Left kidney (tissue), 8 donors: Measurements from ENCODE around the gene KLHL20. TPM values are rescaled to one million over a fixed set of nuclear protein-coding genes. Genes with fewer than 3 reads are reported as not detected.
"Not testable (repeated sequence)": the region's sequence is repeated elsewhere in the genome, so short reads cannot be mapped to it uniquely, and the experiment has no call there.

Experiments
- DNase-seq: peaks from one replicate; pipeline ENCODE4 v3.0.0-alpha.2; 2013
- long read RNA-seq, 8 donors: transcript quantifications; one replicate each; lab custom pipeline, GENCODE V29; 2026
- polyA plus RNA-seq: library from polyadenylated mRNA; unstranded; fragments of 120-200 nt; gene quantifications from one replicate; pipeline ENCODE4 v1.2.1, GENCODE V29; 2013; ENCODE audit not compliant: insufficient read length

Gene KLHL20, protein sequence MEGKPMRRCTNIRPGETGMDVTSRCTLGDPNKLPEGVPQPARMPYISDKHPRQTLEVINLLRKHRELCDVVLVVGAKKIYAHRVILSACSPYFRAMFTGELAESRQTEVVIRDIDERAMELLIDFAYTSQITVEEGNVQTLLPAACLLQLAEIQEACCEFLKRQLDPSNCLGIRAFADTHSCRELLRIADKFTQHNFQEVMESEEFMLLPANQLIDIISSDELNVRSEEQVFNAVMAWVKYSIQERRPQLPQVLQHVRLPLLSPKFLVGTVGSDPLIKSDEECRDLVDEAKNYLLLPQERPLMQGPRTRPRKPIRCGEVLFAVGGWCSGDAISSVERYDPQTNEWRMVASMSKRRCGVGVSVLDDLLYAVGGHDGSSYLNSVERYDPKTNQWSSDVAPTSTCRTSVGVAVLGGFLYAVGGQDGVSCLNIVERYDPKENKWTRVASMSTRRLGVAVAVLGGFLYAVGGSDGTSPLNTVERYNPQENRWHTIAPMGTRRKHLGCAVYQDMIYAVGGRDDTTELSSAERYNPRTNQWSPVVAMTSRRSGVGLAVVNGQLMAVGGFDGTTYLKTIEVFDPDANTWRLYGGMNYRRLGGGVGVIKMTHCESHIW
- polyA plus RNA-seq: 23.7 TPM
- long read RNA-seq, donor 1, partial matches to known transcripts: 9 of 10 reads
- long read RNA-seq, donor 1, other reads (novel, unspliced or antisense): 0 of 10 reads
- long read RNA-seq, donor 2, transcript KLHL20-201 (12 exons, 3,421 nt): major isoform, 5 of 806 reads
- long read RNA-seq, donor 2, partial matches to known transcripts: 188 of 806 reads
- long read RNA-seq, donor 2, other reads (novel, unspliced or antisense): 612 of 806 reads
- long read RNA-seq, donor 3, partial matches to known transcripts: 0 of 4 reads
- long read RNA-seq, donor 3, other reads (novel, unspliced or antisense): 0 of 4 reads
- long read RNA-seq, donor 4: 0 reads
- long read RNA-seq, donor 5, transcript KLHL20-201 (12 exons, 3,421 nt): major isoform, 6 of 6 reads
- long read RNA-seq, donor 5, partial matches to known transcripts: 0 of 6 reads
- long read RNA-seq, donor 5, other reads (novel, unspliced or antisense): 0 of 6 reads
- long read RNA-seq, donor 6, partial matches to known transcripts: 523 of 1,133 reads
- long read RNA-seq, donor 6, other reads (novel, unspliced or antisense): 609 of 1,133 reads
- long read RNA-seq, donor 7, partial matches to known transcripts: 8 of 10 reads
- long read RNA-seq, donor 7, other reads (novel, unspliced or antisense): 0 of 10 reads
- long read RNA-seq, donor 8, partial matches to known transcripts: 0 of 1 reads
- long read RNA-seq, donor 8, other reads (novel, unspliced or antisense): 0 of 1 reads

DNA sequence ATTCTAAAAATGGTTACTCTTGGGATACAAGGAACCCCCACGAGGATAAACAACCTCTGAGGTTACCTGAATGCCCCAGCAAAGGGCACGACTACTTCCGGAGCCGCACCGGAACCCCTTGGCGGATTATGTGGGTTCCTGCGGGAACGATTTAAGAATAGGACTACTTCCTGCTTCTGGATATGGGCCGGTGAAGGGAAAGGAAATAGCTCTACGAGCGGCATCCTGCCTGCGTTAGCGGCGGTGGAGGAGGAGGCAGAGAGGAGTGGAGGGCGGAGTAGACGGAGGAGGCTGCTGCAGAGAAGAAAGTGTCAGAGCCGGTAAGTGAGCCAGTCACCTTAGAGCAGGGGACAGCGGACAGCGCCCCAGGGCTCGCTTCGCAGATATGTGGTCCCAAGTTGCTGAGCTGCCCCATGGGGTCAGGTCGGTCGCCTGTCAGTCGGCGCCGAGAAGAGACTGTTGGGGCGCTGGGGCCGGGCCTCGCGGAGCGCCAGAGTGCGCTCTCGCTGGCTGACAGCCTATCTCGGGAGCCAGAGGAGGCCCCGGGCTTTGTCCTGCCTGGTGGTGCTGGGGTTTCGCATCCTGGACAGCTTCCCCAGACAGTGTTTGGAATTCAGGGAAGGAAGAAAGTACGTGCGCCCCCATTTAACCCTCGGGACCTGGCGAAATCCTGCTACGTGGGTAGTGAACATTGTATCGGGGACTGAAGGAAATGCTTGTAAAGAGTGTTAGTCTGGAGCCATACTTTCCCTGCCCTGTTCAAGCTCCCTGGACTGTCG, at the start of gene KLHL20:
Gene KLHL20, plus strand, starts transcription at position 223 of the 779 bp plus-strand sequence. CDS start 1,063 bp downstream, outside the sequence.
- DNase-seq: peak; percentile 88

DNA sequence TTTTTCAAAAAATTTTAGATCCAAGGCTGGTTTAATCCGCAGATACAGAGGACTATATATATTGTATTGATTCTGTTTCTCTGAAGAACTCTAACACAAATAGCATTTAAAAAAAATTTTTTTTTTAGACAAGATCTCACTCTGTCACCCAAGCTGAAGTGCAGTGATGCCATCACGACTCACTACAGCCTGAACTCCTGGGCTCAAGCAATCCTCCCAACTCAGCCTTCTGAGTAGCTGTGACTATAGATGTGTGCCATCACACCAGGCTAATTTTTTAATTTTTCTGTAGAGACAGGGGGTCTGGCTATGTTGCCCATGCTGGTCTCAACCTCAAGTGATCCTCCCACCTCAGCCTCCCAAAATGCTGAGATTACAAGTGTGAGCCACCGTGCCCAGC, 48.1 kb upstream of the KLHL20 start:
- DNase-seq: no peak

DNA sequence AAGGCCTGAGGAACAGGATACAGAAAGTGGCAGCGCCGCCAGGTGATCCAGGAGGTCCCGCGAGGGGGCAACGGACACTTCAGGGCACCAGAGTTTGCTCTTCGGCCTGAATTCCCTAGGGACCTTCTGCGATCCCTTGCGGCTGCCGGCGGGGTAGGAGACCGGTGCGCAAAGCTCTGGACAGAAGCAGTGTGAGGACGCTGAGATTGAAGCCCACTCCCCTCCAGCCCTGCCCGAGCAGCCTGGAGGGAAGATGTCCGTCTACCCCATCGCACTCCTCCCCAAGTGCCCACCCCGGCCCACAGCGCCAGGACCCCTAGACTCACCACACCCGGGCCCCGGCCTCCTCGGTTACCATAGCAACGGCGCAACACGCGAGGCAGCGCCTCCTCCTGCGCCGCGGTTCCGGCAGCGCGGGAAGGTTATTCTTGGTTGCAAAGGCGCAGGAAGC, 45.3 kb upstream of the KLHL20 start, which contains the start of gene ANKRD45:
Gene ANKRD45, minus strand, starts transcription at position 361 of the 451 bp plus-strand sequence. CDS start 10,433 bp downstream, outside the sequence.
- DNase-seq: peak; percentile 80

DNA sequence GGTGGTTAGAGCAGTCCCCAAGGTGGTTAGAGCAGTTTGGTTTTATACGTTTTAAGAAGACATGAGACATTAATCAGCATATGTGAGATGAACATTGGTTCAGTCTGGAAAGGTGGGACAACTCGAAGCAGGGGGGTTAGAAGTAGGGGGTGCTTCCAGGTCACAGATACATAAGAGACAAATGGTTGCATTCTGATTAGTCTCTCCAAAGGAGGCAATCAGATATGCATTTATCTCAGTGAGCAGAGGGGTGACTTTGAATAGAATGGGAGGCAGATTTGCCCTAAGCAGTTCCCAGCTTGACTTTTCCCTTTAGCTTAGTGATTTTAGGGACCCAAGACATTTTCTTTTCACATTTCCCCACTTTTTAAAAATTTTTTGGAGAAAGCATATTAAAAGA, 40.3 kb upstream of the KLHL20 start:
- not testable (repeated sequence) for DNase-seq

DNA sequence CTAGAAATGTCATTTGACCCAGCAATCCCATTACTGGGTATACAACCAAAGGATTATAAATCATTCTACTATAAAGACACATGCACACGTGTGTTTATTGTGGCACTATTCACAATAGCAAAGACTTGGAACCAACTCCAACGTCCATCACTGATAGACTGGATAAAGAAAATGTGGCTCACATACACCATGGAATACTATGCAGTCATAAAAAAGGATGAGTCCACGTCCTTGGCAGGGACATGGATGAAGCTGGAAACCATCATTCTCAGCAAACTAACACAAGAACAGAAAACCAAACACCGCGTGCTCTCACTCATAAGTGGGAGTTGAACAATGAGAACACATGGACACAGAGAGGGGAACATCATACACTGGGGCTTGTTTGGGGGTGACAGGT, 34.6 kb upstream of the KLHL20 start:
- DNase-seq: not testable (repeated sequence)

DNA sequence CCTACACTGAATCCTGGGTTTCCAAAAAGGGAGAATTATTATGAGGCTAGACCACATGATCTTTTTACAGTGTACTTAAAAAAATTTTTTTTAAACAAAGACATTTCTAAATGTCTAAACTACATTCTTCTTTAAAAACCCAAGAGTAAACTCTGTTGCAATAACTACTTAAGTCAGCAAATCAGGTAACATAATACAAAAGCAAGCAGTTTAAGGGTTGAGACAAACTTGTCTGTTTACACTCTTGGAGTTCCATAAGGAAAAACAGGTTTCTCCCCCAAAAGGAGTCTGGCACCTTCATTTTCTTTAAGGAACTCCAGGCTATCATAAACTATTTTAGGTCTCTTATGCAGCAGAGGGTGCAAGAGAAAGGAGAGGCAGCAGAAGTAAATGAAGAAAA, 32.6 kb upstream of the KLHL20 start:
- DNase-seq: no peak

DNA sequence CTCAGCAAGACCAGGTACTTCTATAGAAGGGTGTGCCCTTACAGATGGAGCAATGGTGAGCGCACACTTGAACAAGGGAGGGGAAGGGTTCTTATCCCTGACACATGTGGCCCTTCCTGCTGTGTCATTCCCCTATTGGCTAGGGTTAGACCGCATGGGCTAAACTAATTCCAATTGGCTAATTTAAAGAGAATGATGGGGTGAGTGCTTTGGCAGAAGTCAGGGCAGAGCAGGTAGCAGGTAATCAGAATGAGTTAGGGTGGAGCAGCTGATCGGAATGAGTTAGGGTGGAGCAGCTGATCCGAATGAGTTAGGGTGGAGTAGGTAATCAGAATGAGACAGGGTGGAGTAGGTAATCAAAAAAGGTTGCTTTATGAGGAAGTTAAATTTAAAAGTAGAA, 30.9 kb upstream of the KLHL20 start:
- not testable (repeated sequence) for DNase-seq

DNA sequence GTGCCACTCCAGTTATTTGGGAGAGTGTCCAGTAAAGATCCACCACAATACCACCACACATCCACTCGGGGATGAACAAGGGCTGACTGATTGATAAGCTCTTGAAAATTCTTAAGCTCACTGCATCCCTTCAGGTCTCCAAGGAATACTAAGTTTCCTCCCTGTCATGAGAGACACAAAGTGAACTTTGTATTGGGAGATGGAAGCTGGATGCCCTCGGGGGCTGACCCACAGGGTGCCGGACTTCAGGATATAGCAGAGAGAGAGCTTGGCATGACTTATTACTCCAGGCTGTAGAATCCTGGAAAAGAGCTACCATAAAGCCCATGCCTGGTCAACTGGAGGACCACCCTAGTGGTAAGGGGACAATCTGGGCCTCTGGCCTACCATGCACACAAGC, 29.7 kb upstream of the KLHL20 start:
- not testable (repeated sequence) for DNase-seq

DNA sequence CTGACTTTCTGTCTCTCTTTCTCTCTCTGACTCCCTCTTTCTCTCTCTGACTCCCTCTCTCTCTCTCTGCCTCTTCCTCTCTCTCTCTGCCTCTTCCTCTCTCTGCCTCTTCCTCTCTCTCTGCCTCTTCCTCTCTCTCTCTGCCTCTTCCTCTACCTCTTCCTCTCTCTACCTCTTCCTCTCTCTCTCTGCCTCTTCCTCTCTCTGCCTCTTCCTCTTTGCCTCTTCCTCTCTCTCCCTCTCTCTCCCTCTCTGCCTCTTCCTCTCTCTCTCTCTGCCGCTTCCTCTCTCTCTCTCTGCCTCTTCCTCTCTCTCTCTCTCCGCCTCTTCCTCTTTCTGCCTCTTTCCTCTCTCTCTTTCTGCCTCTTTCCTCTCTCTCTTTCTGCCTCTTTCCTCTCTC, 26.5 kb upstream of the KLHL20 start:
- DNase-seq: no peak

DNA sequence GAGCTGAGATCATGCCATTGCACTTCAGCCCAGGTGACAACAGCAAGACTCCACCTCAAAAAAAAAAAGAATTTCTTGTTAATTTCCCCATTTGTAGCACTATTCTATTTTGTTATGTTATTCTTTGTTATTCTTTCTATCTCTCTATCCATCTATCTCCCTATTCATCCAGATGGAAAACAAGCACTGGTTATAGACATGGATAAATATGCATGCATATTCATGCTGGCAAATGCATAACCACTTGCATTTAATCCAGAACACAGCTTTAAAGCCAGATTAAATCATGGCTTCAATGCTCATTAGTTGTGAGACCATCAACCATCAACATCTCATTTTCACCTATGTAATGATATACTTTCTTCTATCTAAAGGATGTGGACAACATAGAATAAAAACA, 21.5 kb upstream of the KLHL20 start:
- no peak for DNase-seq

DNA sequence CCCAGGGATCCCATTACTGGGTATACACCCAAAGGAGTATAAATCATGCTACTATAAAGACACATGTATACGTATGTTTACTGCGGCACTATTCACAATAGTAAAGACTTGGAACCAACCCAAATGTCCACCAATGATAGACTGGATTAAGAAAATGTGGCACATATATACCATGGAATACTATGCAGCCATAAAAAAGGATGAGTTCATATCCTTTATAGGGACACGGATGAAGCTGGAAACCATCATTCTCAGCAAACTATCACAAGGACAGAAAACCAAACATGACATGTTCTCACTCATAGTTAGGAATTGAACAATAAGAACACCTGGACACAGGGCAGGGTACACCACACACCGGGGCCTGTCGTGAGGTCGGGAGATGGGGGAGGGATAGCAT, 13.5 kb upstream of the KLHL20 start:
- DNase-seq: not testable (repeated sequence)

DNA sequence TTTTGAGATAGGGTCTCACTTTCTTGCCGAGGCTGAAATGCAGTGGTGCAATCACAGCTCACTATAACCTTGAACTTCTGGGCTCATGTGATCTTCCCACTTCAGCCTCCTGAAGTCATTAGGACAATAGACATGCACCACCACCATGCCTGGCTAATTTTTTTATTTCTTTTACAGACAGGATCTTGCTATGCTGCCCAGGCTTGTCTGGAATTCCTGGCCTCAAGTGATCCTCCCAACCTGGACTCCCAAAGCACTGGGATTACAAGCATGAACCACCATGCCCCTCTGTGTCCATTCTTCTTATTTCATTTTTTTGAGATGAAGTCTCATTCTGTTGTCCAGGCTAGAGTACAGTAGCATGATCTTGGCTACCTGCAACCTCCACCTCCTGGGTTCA, 12.0 kb upstream of the KLHL20 start:
- no peak for DNase-seq

DNA sequence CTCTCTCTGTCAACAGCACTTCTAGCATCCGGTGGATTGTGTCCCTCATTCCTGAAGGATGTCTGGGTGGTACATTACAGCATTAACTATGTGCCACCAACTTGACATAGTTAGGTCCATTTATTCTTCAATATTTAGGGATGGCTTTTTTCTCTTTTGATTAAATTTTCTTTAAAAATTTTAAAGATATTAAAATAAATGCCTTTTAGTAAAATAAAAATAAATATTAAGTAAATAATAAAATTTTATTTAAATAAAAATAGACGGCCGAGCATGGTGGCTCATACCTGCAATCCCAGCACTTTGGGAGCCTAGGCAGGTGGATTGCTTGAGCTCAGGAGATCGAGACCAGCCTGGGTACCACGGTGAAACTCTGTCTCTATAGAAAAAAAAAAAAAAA, 9.7 kb upstream of the KLHL20 start:
- DNase-seq: no peak

DNA sequence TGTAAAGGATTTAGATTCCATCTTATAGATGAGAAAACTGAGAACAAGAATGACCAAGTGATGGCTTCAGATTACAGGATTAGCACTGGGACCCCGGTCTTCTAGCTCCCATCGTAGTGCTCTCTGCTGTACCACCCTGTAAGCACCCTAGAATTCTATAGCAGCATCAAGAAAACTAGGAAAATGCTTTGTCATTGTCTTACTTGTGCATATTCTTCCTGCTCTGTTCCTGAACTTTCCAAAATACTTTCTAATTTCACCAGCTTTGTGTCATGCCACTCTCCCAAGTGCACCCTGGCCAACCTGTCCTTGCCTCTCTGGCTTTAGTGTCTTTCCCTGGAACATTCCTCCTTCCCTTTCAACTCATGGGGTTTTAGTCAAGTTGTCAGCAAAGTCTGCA, 6.0 kb upstream of the KLHL20 start:
- no peak for DNase-seq

DNA sequence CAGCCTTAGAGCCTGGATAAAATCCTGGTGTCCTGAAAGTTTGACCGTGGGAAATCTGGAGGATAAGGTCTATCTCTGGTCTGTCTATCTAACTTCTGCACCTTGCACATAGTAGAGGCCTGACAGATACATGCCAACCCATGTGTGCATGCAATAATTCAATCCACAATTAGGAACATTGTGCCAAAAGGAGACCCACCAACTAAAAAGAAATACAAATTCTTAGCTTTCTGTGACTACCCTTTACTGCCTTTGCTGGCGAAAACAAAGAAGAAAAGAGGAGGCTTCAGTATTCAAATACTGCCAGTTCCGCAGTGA, 381 bp upstream of the KLHL20 start:
- no peak for DNase-seq

DNA sequence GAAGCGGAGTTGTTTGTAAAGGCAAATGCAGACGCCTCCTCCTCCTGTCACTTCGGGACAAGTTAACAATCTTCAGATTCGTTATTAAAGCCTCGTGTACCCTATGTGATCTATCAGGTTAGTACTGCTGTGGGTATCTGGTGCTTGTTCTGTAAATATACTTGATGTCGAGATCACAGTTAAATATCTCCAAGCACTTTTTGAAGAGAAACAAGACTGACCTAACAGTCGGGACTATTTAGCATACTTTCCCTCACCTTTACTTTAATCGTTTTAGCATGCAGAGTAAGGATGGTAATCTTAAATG, 710 bp downstream of the KLHL20 start:
- DNase-seq: no peak

DNA sequence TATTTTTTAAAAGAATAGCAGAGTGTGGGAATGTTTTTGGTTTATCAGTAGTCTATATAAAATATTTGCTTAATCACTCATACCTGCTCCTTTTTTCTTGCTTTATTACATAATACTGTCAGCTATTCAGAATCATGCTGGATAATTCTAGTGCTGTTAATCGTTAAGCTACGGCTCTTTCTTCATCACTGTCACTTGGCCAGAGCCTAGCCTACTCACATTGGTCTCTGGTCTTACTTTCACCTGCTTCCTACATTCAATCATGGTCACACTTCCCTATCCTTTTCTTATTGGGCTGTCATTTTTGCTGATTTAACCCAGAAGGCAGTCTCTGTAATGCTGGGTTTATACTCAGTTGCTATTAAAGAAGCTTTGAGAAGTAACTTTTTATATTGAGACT, 2.5 kb downstream of the KLHL20 start:
- DNase-seq: no peak

DNA sequence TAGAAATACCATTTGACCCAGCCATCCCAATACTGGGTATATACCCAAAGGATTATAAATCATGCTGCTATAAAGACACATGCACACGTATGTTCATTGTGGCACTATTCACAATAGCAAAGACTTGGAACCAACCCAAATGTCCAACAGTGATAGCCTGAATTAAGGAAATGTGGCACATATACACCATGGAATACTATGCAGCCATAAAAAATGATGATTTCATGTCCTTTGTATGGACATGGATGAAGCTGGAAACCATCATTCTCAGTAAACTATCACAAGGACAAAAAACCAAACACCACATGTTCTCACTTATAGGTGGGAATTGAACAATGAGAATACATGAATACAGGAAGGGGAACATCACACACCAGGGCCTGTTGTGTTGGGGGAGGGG, 16.6 kb downstream of the KLHL20 start:
- not testable (repeated sequence) for DNase-seq

DNA sequence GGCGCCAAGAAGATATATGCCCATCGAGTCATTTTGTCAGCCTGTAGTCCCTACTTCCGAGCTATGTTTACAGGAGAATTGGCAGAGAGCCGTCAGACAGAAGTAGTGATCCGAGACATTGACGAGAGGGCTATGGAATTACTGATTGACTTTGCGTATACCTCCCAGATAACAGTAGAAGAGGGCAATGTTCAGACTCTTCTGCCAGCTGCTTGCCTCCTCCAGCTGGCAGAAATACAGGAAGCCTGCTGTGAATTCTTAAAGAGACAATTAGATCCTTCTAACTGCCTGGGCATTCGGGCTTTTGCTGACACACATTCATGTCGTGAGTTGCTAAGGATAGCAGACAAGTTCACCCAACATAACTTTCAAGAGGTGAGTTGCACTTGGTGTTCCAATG, 19.1 kb downstream of the KLHL20 start:
- no peak for DNase-seq

DNA sequence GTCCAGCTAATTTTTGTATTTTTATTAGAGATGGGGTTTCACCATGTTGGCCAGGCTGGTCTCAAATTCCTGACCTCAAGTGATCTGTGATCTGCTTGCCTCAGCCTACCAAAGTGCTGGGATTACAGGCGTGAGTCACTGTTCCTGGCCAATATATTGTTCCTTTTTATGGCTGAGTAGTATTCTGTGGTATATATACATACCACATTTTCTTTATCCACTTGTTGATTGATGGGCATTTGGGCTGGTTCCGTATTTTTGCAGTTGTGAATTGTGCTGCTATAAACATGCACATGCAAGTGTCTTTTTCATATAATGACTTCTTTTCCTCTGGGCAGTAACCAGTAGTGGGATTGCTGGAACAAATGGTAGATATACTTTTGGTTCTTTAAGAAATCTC, 21.3 kb downstream of the KLHL20 start:
- not testable (repeated sequence) for DNase-seq

DNA sequence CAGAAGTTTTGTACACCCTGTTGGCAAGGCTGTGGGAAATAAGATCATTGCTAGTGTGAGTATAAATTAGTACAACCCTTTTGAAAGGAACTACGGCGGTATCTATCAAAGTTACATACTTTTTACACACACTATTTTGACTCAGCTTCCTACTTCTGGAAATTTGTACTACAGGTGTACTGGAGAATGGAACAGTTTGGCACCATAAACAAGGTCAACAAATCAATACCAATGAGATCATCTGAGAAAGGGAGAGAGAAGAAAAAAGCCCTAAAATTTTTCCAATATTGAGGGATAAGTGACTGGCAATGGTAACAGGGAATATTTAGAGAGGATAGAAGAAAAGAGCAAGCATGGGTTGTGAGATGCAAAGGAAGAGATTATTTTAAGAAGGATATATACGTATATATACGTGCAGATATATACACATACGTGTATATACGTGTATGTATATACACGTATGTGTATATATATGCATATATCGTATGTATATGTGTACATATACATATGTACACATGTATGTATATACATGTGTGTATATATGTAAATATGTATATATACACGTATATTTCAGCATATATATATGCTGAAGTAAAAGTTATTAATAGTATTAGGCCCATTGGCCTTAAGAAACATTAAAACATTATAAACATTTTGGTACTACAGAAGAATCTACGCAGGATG, 27.6 kb downstream of the KLHL20 start:
- DNase-seq: no peak
